DND-41 (cell line): Measurements from ENCODE around the gene CLBA1.

Experiments used
- ATAC-seq: fragments of 200-7000 bp; cut with Tn5 transposase; 3 replicates; pipeline ENCODE4 v1.9.1; 2021; ENCODE audit warnings: low read depth; ENCODE audit not compliant: insufficient read depth
- DNase-seq: peaks from one replicate; pipeline ENCODE4 v3.0.0-alpha.2; 2020
- H2AFZ ChIP-seq: 2 replicates; pipeline ENCODE4 v1.6.0; 2012; ENCODE audit warnings: low read depth, low read length
- H3K27ac ChIP-seq: 2 replicates; pipeline ENCODE4 v1.5.1; 2012; ENCODE audit warnings: low read length, inconsistent platforms
- H3K27me3 ChIP-seq: fragments of 200-600 bp; sonication (generic); 2 replicates; pipeline ENCODE4 v1.6.0; 2012; ENCODE audit warnings: low read length, mild to moderate bottlenecking, inconsistent platforms; ENCODE audit not compliant: insufficient read depth, poor library complexity
- H3K36me3 ChIP-seq: 2 replicates; pipeline ENCODE4 v1.5.1; 2012; ENCODE audit warnings: low read length, inconsistent platforms; ENCODE audit not compliant: insufficient read depth
- H3K4me1 ChIP-seq: 2 replicates; pipeline ENCODE4 v1.5.1; 2012; ENCODE audit warnings: mild to moderate bottlenecking, low read length; ENCODE audit not compliant: insufficient read depth
- H3K4me2 ChIP-seq: 2 replicates; pipeline ENCODE4 v1.6.0; 2012; ENCODE audit warnings: mild to moderate bottlenecking, moderate library complexity, low read length, inconsistent platforms; ENCODE audit not compliant: insufficient read depth
- H3K4me3 ChIP-seq, 2 experiments: fragments of 200-600 bp in 1 of 2; shearing (Covaris generic) in 1 of 2; 2 replicates each; pipeline ENCODE4 v1.5.1; 2012 to 2016; ENCODE audit warnings: inconsistent platforms in 2 of 2, low read length in 2 of 2, mild to moderate bottlenecking in 2 of 2, low read depth in 1 of 2, moderate library complexity in 1 of 2
- H3K79me2 ChIP-seq: 2 replicates; pipeline ENCODE4 v1.6.0; 2012; ENCODE audit warnings: low read length, inconsistent platforms; ENCODE audit not compliant: insufficient read depth
- H3K9ac ChIP-seq: 2 replicates; pipeline ENCODE4 v1.6.0; 2012; ENCODE audit warnings: low read depth, mild to moderate bottlenecking, inconsistent platforms, low read length, moderate library complexity
- H3K9me3 ChIP-seq: 2 replicates; pipeline ENCODE4 v1.5.1; 2012; ENCODE audit warnings: low read length, moderate library complexity, mild to moderate bottlenecking, inconsistent platforms; ENCODE audit not compliant: insufficient read depth, severe bottlenecking
- H4K20me1 ChIP-seq: 2 replicates; pipeline ENCODE4 v1.6.0; 2012; ENCODE audit warnings: low read length; ENCODE audit not compliant: insufficient read depth
- EZH2 ChIP-seq: IDR thresholded peaks from 3 replicates; pipeline ENCODE4 v1.6.1; 2012; ENCODE audit warnings: borderline replicate concordance, low read depth, mild to moderate bottlenecking, moderate library complexity, low read length, inconsistent platforms; ENCODE audit not compliant: severe bottlenecking
- TF ChIP-seq, protein P1 (sequence below): IDR thresholded peaks from 2 replicates; pipeline ENCODE4 v1.5.1; 2012; ENCODE audit warnings: borderline replicate concordance, low read length, moderate library complexity, mild to moderate bottlenecking; ENCODE audit not compliant: poor library complexity, severe bottlenecking; ENCODE audit errors: extremely low read depth

The CLBA1 gene

DNA sequence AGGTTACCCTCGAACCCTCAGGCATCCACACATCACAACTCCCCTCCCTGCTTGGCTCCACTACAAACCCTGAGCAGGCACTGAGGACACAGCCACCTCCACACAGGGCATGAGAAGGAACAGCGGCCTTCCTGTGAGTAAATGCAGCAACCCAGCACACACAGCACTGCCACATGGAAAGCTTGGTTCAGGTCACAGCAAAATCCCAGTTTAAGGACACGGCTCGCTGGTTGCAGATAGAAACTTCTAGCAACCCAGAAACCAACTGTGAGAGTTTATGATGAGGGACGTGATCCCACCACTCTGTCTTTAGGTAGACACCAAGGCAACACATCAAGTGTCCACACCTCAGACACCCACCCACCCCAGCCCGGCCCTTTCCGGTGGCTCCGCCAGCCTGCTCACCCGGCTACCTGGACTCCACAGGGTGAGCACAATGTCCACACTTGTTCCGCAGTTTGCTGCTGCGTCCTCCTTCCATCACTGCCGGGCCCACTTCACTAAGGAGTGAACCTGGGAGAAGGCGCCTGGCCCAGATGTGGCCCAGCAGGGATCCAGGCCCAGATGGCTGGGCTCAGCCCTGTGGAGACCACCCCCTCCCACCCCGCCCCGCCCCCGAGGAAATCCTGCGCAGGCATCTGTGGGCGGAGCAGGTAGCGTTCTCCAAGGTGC is 22.1 kb downstream of the CLBA1 start:
- DNase-seq (no peak), ATAC-seq (0 out of 3 replicates have a peak, but pooled peaks have one; percentile 2)
- H3K4me3 ChIP-seq, result no peak overlapping the region
- no peak overlapping the region for H3K9ac ChIP-seq
- H4K20me1 ChIP-seq, result peaks cover 71% of the 10 kb centered on the region
- H3K27ac ChIP-seq, result no peak overlapping the region
- no peak overlapping the region for H3K4me2 ChIP-seq
- no peaks in the 10 kb centered on the region for H3K4me1 ChIP-seq
- H3K27me3 ChIP-seq, result no peaks in the 10 kb centered on the region
- H3K36me3 ChIP-seq, result peaks cover 71% of the 10 kb centered on the region
- no peak for TF ChIP-seq EZH2
- TF ChIP-seq, protein P1, sequence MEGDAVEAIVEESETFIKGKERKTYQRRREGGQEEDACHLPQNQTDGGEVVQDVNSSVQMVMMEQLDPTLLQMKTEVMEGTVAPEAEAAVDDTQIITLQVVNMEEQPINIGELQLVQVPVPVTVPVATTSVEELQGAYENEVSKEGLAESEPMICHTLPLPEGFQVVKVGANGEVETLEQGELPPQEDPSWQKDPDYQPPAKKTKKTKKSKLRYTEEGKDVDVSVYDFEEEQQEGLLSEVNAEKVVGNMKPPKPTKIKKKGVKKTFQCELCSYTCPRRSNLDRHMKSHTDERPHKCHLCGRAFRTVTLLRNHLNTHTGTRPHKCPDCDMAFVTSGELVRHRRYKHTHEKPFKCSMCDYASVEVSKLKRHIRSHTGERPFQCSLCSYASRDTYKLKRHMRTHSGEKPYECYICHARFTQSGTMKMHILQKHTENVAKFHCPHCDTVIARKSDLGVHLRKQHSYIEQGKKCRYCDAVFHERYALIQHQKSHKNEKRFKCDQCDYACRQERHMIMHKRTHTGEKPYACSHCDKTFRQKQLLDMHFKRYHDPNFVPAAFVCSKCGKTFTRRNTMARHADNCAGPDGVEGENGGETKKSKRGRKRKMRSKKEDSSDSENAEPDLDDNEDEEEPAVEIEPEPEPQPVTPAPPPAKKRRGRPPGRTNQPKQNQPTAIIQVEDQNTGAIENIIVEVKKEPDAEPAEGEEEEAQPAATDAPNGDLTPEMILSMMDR, result no peak
- H2AFZ ChIP-seq, result no peak overlapping the region
- H3K79me2 ChIP-seq, result peaks cover 58% of the 10 kb centered on the region
- H3K9me3 ChIP-seq, result no peaks in the 10 kb centered on the region

GRCh38 chr14:105010106-105010505 is 24.5 kb downstream of the CLBA1 start:
- TF ChIP-seq, protein P1, result no peak
- no peak for TF ChIP-seq EZH2
- H3K79me2 ChIP-seq, result peaks cover 82% of the 10 kb centered on the region

DNA sequence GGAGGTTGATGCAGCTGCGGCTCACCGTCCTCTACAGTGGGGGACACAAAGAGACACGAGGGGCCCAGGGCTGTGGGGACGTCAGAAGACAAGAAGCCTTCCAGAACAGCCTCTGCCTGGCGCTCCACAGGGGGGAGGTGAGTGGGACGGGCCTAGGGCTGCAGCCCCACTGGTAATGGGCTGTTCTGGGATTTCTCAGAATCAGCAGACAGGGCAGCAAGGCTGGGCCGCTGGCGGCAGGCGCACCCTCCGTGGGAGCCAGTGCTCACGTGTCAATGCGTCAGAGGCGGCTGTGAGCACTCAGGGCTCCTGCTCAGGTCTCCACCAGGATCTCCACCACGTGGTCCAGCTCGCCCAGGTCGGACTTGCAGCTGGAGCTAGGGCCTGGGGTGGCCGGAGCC is 25.3 kb downstream of the CLBA1 start:
- peaks cover 91% of the 10 kb centered on the region for H3K36me3 ChIP-seq

More at GRCh38 chr14:105010106-105010505, 24.5 kb downstream of the CLBA1 start:
- Histone ChIP-seq H3K4me3 (no peak overlapping the region), H3K27me3 (no peaks in the 10 kb centered on the region), H4K20me1 (peaks cover 95% of the 10 kb centered on the region), H3K9me3 (no peaks in the 10 kb centered on the region), H3K9ac (no peak overlapping the region), H3K27ac (no peak overlapping the region), H3K36me3 (peaks cover 87% of the 10 kb centered on the region), H2AFZ (no peak overlapping the region), H3K4me2 (no peak overlapping the region), H3K4me1 (peaks cover 1% of the 10 kb centered on the region; the same call in 1 of the 2 replicates)
- ATAC-seq (no peak), DNase-seq (no peak)

More for the DNA sequence above, 25.3 kb downstream of the CLBA1 start:
- Histone ChIP-seq H3K9ac (no peak overlapping the region), H3K4me1 (peaks cover 6% of the 10 kb centered on the region), H3K4me3 (no peak overlapping the region), H3K79me2 (peaks cover 90% of the 10 kb centered on the region), H3K9me3 (no peaks in the 10 kb centered on the region), H3K27ac (no peak overlapping the region), H3K4me2 (no peak overlapping the region), H4K20me1 (peaks cover 95% of the 10 kb centered on the region), H2AFZ (no peak overlapping the region), H3K27me3 (no peaks in the 10 kb centered on the region)
- DNase-seq (no peak), ATAC-seq (no peak)
- TF ChIP-seq EZH2, result no peak
- TF ChIP-seq, protein P1, result no peak
